GM12801 (cell line): ENCODE data around the gene B2M.

Experiments
- CTCF ChIP-seq: IDR thresholded peaks from one replicate; pipeline ENCODE4 v1.5.1; 2011; ENCODE audit warnings: control low read depth; ENCODE audit not compliant: insufficient read length; ENCODE audit errors: extremely low read depth

Gene B2M

DNA sequence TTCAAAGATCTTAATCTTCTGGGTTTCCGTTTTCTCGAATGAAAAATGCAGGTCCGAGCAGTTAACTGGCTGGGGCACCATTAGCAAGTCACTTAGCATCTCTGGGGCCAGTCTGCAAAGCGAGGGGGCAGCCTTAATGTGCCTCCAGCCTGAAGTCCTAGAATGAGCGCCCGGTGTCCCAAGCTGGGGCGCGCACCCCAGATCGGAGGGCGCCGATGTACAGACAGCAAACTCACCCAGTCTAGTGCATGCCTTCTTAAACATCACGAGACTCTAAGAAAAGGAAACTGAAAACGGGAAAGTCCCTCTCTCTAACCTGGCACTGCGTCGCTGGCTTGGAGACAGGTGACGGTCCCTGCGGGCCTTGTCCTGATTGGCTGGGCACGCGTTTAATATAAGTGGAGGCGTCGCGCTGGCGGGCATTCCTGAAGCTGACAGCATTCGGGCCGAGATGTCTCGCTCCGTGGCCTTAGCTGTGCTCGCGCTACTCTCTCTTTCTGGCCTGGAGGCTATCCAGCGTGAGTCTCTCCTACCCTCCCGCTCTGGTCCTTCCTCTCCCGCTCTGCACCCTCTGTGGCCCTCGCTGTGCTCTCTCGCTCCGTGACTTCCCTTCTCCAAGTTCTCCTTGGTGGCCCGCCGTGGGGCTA is at the start of gene B2M, which contains the start of gene PATL2:
B2M (plus strand) TSS at position 422 of the 647 bp plus-strand sequence; CDS start at position 452, 30 bp downstream.
PATL2 (minus strand) TSS at position 228 of the 647 bp plus-strand sequence. CDS start 34,833 bp downstream, outside the sequence.
- no peak for TF ChIP-seq CTCF

- no peak for TF ChIP-seq CTCF
Observed at GRCh38 chr15:44661576-44661975, 49.7 kb upstream of the B2M start.

DNA sequence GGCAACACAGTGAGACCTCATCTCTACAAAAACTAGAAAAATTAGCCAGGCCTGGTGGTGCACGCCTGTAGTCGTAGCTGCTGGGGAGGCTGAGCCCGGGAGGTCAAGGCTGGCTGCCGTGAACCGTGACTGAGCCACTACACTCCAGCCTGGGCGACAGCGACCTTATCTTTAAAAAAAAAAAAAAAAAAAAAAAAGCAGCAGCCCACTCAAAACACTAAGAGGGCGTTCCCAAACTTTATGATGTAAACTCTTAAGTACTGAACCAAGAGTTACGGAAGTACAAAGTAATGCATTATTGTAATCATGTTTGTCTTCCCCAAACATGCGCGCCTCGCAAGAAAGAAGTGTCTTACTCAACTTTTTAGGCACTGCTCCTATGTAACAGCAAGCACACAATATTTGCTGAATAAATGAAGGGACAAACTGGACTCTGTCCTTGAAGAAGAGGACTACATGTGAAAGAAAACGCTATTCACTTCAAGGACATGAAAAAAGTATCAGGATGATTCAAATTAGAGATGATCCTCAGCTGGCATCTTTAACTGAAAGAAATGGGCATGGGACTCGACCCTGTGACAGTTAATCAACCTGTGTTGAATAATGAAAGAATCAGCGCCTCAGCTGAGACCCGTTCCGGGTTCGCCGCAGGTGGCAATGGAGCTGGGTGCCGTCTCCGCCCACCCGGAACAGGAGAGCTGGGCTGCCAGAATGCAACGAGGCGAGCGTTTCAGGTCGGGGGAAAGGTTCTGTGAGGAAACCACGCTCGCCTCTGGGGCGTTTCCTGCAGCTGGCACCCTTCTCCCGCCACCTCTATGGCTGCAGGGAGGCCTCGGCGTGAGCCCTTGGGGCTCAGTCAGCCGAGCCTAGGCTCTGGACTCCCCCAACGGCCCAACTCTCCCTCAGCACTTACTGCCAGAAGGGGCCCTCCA is 48.6 kb upstream of the B2M start:
- no peak for TF ChIP-seq CTCF

DNA sequence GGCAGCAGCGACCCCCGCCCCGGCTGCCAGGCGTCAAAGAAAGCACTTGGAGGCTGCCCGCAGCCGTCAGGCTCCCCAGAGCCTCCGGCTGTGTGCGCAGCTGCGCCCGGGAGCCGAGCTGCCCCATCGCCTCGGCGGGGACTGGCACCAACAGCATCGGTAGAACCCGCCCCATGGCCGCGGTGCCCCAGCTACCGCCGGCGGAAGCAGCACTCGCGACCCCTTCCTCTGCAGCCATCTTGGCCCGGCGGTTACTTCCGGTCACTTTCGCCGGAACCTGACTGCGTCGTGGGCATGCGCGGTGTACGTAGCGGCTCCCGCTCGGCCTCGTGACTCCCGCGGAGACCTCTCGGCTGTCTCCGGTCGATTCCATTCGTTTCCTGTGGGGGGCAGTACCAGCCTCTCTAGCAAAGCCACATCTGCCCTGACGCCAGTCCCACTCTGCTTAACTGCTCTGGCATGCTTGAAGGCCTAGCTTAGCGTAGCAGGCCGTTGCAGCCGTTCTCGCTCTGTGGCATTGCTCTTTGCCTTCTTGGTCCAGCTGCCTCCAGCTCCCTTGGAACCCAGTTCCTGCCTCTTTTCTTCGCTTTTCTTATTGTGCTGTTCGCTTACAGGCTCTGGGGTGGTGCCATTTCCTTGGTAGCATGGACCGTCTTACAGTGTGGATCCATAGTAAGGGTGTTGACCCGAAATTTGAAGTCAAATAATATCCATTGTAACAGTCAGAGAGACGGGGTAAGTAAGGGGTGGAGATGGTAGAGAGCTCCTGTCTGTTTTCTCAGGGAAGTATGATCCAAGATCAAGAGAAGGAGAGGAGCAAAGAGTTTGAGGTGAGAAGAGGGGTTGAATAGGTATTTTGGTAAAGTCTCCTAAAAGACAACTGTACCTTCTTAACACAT is 47.7 kb upstream of the B2M start, which contains the start of gene SPG11:
SPG11 (minus strand) TSS at position 253 of the 899 bp plus-strand sequence; CDS start at position 238, 15 bp downstream.
- peak; percentile 12 for TF ChIP-seq CTCF

- TF ChIP-seq CTCF, result no peak
Observed at GRCh38 chr15:44666210-44667038, 44.9 kb upstream of the B2M start.

DNA sequence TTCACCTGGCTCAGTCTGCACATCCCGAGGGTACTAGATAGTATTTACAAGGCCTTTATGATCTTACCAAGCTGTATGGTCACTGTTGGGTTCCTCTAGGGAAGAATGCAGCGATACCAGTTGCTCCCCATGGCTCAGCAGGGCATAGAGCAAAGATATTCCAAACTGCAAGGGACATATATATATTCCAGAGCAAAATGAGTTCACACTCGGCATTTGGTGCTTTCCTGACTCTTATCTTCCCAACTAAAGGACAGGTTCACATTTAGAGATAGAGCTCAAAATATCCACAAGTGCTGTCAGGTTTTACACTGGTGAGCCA is 44.3 kb upstream of the B2M start:
- TF ChIP-seq CTCF, result no peak
